Transverse colon (tissue), 3 donors: Measurements from ENCODE around the gene BANP.

ENCODE experiments used
- EP300 ChIP-seq: sonication (generic); formaldehyde crosslinking; IDR thresholded peaks from one replicate; pipeline ENCODE4 v1.6.1; 2017; ENCODE audit warnings: antibody characterized with exemption, low read depth
- POLR2A ChIP-seq: fragments of 450-650 bp; IDR thresholded peaks from one replicate; pipeline ENCODE4 v1.6.1; 2016; ENCODE audit warnings: antibody characterized with exemption, mild to moderate bottlenecking, moderate library complexity
- POLR2AphosphoS5 ChIP-seq, 3 donors: sonication (generic); formaldehyde crosslinking; IDR thresholded peaks; one replicate each; pipeline ENCODE4 v1.6.1; 2016; ENCODE audit warnings: antibody characterized with exemption in 3 of 3

GRCh38 chr16:87936375-87937230, 14.6 kb upstream of the BANP start, which contains the start of gene CA5A:
- TF ChIP-seq POLR2AphosphoS5 (IDR thresholded peaks at IDR 0.05) (no peak), EP300 (no peak), POLR2A (no peak)
